H9 (cell line): ENCODE results near the gene RBM42. TPM values are rescaled to one million over a fixed set of nuclear protein-coding genes. Genes with fewer than 3 reads are reported as not detected.

Experiments
- DNase-seq: peaks from one replicate; pipeline ENCODE4 v3.0.0-alpha.2; 2017
- H2AFZ ChIP-seq: one replicate; pipeline ENCODE4 v1.6.1; 2013; ENCODE audit warnings: mild to moderate bottlenecking, low read length, control low read depth, moderate library complexity
- H2AK5ac ChIP-seq: 2 replicates; pipeline ENCODE4 v1.6.1; 2013; ENCODE audit warnings: low read length, control low read depth, mixed read lengths; ENCODE audit not compliant: insufficient read length
- H2BK120ac ChIP-seq: one replicate; pipeline ENCODE4 v1.6.1; 2013; ENCODE audit warnings: low read depth, mild to moderate bottlenecking, low read length, control low read depth, inconsistent platforms; ENCODE audit not compliant: poor library complexity, severe bottlenecking
- H2BK12ac ChIP-seq: 2 replicates; pipeline ENCODE4 v1.6.1; 2013; ENCODE audit warnings: low read length, control low read depth, mixed read lengths, low read depth; ENCODE audit not compliant: insufficient read length
- H2BK15ac ChIP-seq: 2 replicates; pipeline ENCODE4 v1.6.1; 2013; ENCODE audit warnings: low read depth, low read length, control low read depth
- H2BK20ac ChIP-seq: one replicate; pipeline ENCODE4 v1.6.1; 2013; ENCODE audit warnings: low read depth, mild to moderate bottlenecking, low read length, control low read depth, inconsistent platforms; ENCODE audit not compliant: poor library complexity, severe bottlenecking
- H2BK5ac ChIP-seq: 2 replicates; pipeline ENCODE4 v1.6.1; 2013; ENCODE audit warnings: low read length, control low read depth, mixed read lengths; ENCODE audit not compliant: insufficient read length
- H3K14ac ChIP-seq: 2 replicates; pipeline ENCODE4 v1.6.1; 2013; ENCODE audit warnings: low read length, control low read depth; ENCODE audit not compliant: insufficient read depth
- H3K18ac ChIP-seq: 2 replicates; pipeline ENCODE4 v1.6.1; 2013; ENCODE audit warnings: low read depth, mild to moderate bottlenecking, mixed read lengths, low read length, control low read depth; ENCODE audit not compliant: insufficient read length
- H3K23ac ChIP-seq: 2 replicates; pipeline ENCODE4 v1.6.1; 2013; ENCODE audit warnings: low read length, control low read depth, mixed read lengths, low read depth; ENCODE audit not compliant: insufficient read length
- H3K23me2 ChIP-seq: 2 replicates; pipeline ENCODE4 v1.6.1; 2013; ENCODE audit warnings: low read depth, mild to moderate bottlenecking, mixed read lengths, low read length, control low read depth; ENCODE audit not compliant: insufficient read length, poor library complexity, severe bottlenecking
- H3K27ac ChIP-seq: 2 replicates; pipeline ENCODE4 v1.5.1; 2013; ENCODE audit warnings: low read length, control low read depth, mixed read lengths, low read depth; ENCODE audit not compliant: insufficient read length
- H3K27me3 ChIP-seq: 2 replicates; pipeline ENCODE4 v1.6.1; 2013; ENCODE audit warnings: low read length, control low read depth, inconsistent platforms; ENCODE audit not compliant: insufficient read depth
- H3K4ac ChIP-seq: 2 replicates; pipeline ENCODE4 v1.6.1; 2013; ENCODE audit warnings: low read depth, mild to moderate bottlenecking, control low read depth, inconsistent platforms, low read length, moderate library complexity
- H3K4me1 ChIP-seq: 2 replicates; pipeline ENCODE4 v1.6.1; 2013; ENCODE audit warnings: low read length, control low read depth, inconsistent platforms; ENCODE audit not compliant: insufficient read depth
- H3K4me2 ChIP-seq: 2 replicates; pipeline ENCODE4 v1.6.1; 2013; ENCODE audit warnings: low read length, control low read depth, mixed read lengths; ENCODE audit not compliant: insufficient read length, insufficient read depth
- H3K56ac ChIP-seq: 2 replicates; pipeline ENCODE4 v1.6.1; 2013; ENCODE audit warnings: low read depth, mild to moderate bottlenecking, mixed read lengths, low read length, control low read depth; ENCODE audit not compliant: insufficient read length
- H3K79me1 ChIP-seq: 2 replicates; pipeline ENCODE4 v1.6.1; 2013; ENCODE audit warnings: low read depth, mild to moderate bottlenecking, moderate library complexity, low read length, control low read depth, inconsistent platforms; ENCODE audit not compliant: insufficient read depth, poor library complexity, severe bottlenecking
- H3K79me2 ChIP-seq: 2 replicates; pipeline ENCODE4 v1.6.1; 2013; ENCODE audit warnings: low read length, control low read depth, inconsistent platforms; ENCODE audit not compliant: insufficient read depth
- H3K9ac ChIP-seq: 2 replicates; pipeline ENCODE4 v1.6.1; 2013; ENCODE audit warnings: low read length, control low read depth, mixed read lengths; ENCODE audit not compliant: insufficient read length; ENCODE audit errors: extremely low read depth
- H3K9me3 ChIP-seq: one replicate; pipeline ENCODE4 v1.6.1; 2013; ENCODE audit warnings: low read depth, low read length, inconsistent platforms; ENCODE audit not compliant: control insufficient read depth
- H3T11ph ChIP-seq: one replicate; pipeline ENCODE4 v1.6.1; 2013; ENCODE audit warnings: mild to moderate bottlenecking, low read length, control low read depth, inconsistent platforms
- H4K20me1 ChIP-seq: one replicate; pipeline ENCODE4 v1.6.1; 2013; ENCODE audit not compliant: control insufficient read depth, insufficient read length, insufficient read depth
- H4K5ac ChIP-seq: 2 replicates; pipeline ENCODE4 v1.6.1; 2013; ENCODE audit warnings: low read depth, mild to moderate bottlenecking, mixed read lengths, low read length, control low read depth; ENCODE audit not compliant: insufficient read length
- H4K8ac ChIP-seq: replicated peaks from 2 replicates; pipeline ENCODE4 v1.6.1; 2013; ENCODE audit warnings: low read length, control low read depth, mixed read lengths, low read depth; ENCODE audit not compliant: insufficient read length
- H4K91ac ChIP-seq: 2 replicates; pipeline ENCODE4 v1.6.1; 2013; ENCODE audit warnings: low read depth, mild to moderate bottlenecking, moderate library complexity, mixed read lengths, low read length, control low read depth; ENCODE audit not compliant: insufficient read length
- H3K27ac Mint-ChIP-seq, 3 experiments: 2 replicates in 2 of 3; 3 replicates in 1 of 3; pipeline ENCODE4 v1.8.0; 2020 to 2021; ENCODE audit warnings: mixed read lengths in 3 of 3, mild to moderate bottlenecking in 1 of 3, moderate library complexity in 1 of 3
- H3K27me3 Mint-ChIP-seq: 2 replicates; pipeline ENCODE4 v1.8.0; 2021; ENCODE audit warnings: low read depth, mild to moderate bottlenecking, moderate library complexity, mixed read lengths
- H3K36me3 Mint-ChIP-seq, 3 experiments: 2 replicates in 2 of 3; 3 replicates in 1 of 3; pipeline ENCODE4 v1.8.0; 2020 to 2021; ENCODE audit warnings: low read depth in 3 of 3, mixed read lengths in 3 of 3; ENCODE audit not compliant: insufficient read depth in 1 of 3
- H3K4me1 Mint-ChIP-seq, 2 experiments: 2 replicates each; pipeline ENCODE4 v1.8.0; 2020; ENCODE audit warnings: mixed read lengths in 2 of 2
- H3K4me3 Mint-ChIP-seq, 2 experiments: 2 replicates in 1 of 2; 3 replicates in 1 of 2; pipeline ENCODE4 v1.8.0; 2020 to 2021; ENCODE audit warnings: mild to moderate bottlenecking in 2 of 2, mixed read lengths in 2 of 2, moderate library complexity in 1 of 2
- H3K9me3 Mint-ChIP-seq, 2 experiments: 2 replicates in 1 of 2; 3 replicates in 1 of 2; pipeline ENCODE4 v1.8.0; 2020; ENCODE audit warnings: mild to moderate bottlenecking in 2 of 2, mixed read lengths in 2 of 2, moderate library complexity in 1 of 2
- WGBS: extraction: QIAGEN DNeasy Blood & Tissue Kit; methylation state at CpG from one replicate; pipeline ENCODE4 v1.1.7; 2013; ENCODE audit warnings: missing lambda C conversion rate, low lambda C conversion rate, mixed read lengths; ENCODE audit not compliant: insufficient read length; ENCODE audit errors: extremely low coverage; 5-methylcytosine and 5-hydroxymethylcytosine counted together
- total RNA-seq: library from RNA; stranded (reverse); gene quantifications from 2 replicates; pipeline ENCODE4 v1.2.1, GENCODE V29; 2021
- TF ChIP-seq, protein P1 (sequence below): fragments of 200-600 bp; sonication (generic); conservative IDR thresholded peaks from 3 replicates; pipeline ENCODE4 v1.8.0; 2021; ENCODE audit warnings: antibody characterized with exemption, mild to moderate bottlenecking

RBM42 gene
- total RNA-seq, 1 experiment from 2014 or later, result 83.3 TPM

DNA sequence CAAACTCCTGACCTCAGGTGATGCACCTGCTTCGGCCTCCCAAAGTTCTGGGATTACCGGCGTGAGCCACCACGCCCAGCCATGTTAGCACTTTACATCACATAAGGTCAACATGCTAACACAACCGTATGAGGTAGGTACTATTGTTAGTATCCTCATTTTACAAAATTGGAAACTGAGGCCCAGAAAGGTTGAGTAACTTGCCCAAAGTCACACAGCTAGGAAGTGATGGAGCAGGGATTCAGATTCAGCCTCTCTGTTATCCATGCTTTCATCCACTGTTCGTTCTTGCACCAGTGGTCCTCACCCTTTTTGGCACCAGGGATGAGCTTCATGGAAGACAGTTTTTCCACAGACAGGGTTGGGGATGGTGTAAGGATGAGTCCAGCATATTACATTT lies 27.9 kb downstream of the RBM42 start:
- no peaks in the 10 kb centered on the region for H3K4me1 Mint-ChIP-seq
- H3K27me3 Mint-ChIP-seq, result no peaks in the 10 kb centered on the region
- H2BK12ac ChIP-seq, result no peak overlapping the region
- H2AK5ac ChIP-seq, result no peak overlapping the region
- H3K27me3 ChIP-seq, result no peaks in the 10 kb centered on the region
- no peak overlapping the region for H3K4me3 Mint-ChIP-seq
- H3K23me2 ChIP-seq, result no peaks in the 10 kb centered on the region
- H3K27ac Mint-ChIP-seq, result no peak overlapping the region
- H2BK120ac ChIP-seq, result no peak overlapping the region
- no peak overlapping the region for H3K9ac ChIP-seq
- no peak overlapping the region for H4K5ac ChIP-seq
- H3K4me2 ChIP-seq, result no peak overlapping the region
- H2AFZ ChIP-seq, result no peak overlapping the region
- H2BK15ac ChIP-seq, result no peak overlapping the region
- no peak overlapping the region for H2BK20ac ChIP-seq
- no peak overlapping the region for H3K56ac ChIP-seq
- H4K91ac ChIP-seq, result no peak overlapping the region
- no peak overlapping the region for H3K27ac ChIP-seq
- DNase-seq, result no peak
- no peak overlapping the region for H3K23ac ChIP-seq
- H3K36me3 Mint-ChIP-seq, result peaks cover 60 to 84% (median 84%) of the 10 kb centered on the region in 3 experiments
- TF ChIP-seq, protein P1, sequence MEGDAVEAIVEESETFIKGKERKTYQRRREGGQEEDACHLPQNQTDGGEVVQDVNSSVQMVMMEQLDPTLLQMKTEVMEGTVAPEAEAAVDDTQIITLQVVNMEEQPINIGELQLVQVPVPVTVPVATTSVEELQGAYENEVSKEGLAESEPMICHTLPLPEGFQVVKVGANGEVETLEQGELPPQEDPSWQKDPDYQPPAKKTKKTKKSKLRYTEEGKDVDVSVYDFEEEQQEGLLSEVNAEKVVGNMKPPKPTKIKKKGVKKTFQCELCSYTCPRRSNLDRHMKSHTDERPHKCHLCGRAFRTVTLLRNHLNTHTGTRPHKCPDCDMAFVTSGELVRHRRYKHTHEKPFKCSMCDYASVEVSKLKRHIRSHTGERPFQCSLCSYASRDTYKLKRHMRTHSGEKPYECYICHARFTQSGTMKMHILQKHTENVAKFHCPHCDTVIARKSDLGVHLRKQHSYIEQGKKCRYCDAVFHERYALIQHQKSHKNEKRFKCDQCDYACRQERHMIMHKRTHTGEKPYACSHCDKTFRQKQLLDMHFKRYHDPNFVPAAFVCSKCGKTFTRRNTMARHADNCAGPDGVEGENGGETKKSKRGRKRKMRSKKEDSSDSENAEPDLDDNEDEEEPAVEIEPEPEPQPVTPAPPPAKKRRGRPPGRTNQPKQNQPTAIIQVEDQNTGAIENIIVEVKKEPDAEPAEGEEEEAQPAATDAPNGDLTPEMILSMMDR, result no peak
- H2BK5ac ChIP-seq, result no peak overlapping the region
- H3K14ac ChIP-seq, result no peak overlapping the region
- no peaks in the 10 kb centered on the region for H3K4me1 ChIP-seq
- H3K18ac ChIP-seq, result no peak overlapping the region
- no peaks in the 10 kb centered on the region for H4K20me1 ChIP-seq
- H3K4ac ChIP-seq, result no peak overlapping the region
- no peaks in the 10 kb centered on the region for H3K9me3 ChIP-seq
- no peaks in the 10 kb centered on the region for H3K9me3 Mint-ChIP-seq
- no peak overlapping the region for H3T11ph ChIP-seq
- H3K79me1 ChIP-seq, result no peaks in the 10 kb centered on the region
- no peaks in the 10 kb centered on the region for H3K79me2 ChIP-seq
- WGBS, result no CpG with 5 or more reads among the region's 6 CpGs
- no peak overlapping the region for H4K8ac ChIP-seq
